T-helper 1 cell treated with Interleukin-12 subunit alpha and Interleukin-12 subunit beta and Interleukin-4 antibody, amounts not matched to agents 30 ng/mL and 1 ng/mL, for 36 hours (primary cell): ENCODE results near the gene NIP7. TPM values are rescaled to one million over a fixed set of nuclear protein-coding genes. Genes with fewer than 3 reads are reported as not detected.
"Not testable (repeated sequence)": the region's sequence is repeated elsewhere in the genome, so short reads cannot be mapped to it uniquely, and the experiment has no call there.

ENCODE experiments used
- intact Hi-C: fragments of 100-400 bp; cut with micrococcal nuclease; formaldehyde crosslinking; loops from one replicate; pipeline ENCODE4 v1.15.1; 2024
- total RNA-seq: library from RNA; stranded (reverse); gene quantifications from 2 replicates; pipeline ENCODE4 v1.2.3, GENCODE V29; 2022

NIP7 gene
- total RNA-seq, 1 donor from 2014 or later = 46.2 TPM

- intact Hi-C loops = loop anchor here (2.0 to 10.0 kb wide), 9 partner anchors 46 to 1256 kb away; partner anchors contain the start of genes EXOSC6, NFAT5, NOB1 and PRMT7
These were observed 849 bp upstream of the NIP7 start for GRCh38 chr16:69338557-69339288.

GRCh38 chr16:69340095-69340644 lies 598 bp downstream of the NIP7 start:
- intact Hi-C loops = loop anchor here (1.0 kb wide), 2 partner anchors 10 to 29 kb away; partner anchors contain the start of genes PDF and VPS4A

- intact Hi-C loops = no loop called here
These were observed 4.6 kb downstream of the NIP7 start for GRCh38 chr16:69344171-69344570.

- intact Hi-C loops = no loop called here
These were observed 6.4 kb downstream of the NIP7 start for GRCh38 chr16:69345923-69346322.

GRCh38 chr16:69346683-69347082 lies 7.1 kb downstream of the NIP7 start:
- intact Hi-C loops = no loop called here

GRCh38 chr16:69348222-69348621 lies 8.7 kb downstream of the NIP7 start:
- intact Hi-C loops = no loop called here

GRCh38 chr16:69349536-69349935 lies 10.0 kb downstream of the NIP7 start:
- intact Hi-C loops = no loop called here

GRCh38 chr16:69350536-69351133 lies 11.1 kb downstream of the NIP7 start:
- intact Hi-C loops = no loop called here

GRCh38 chr16:69351309-69352027 lies 11.9 kb downstream of the NIP7 start, which contains the start of gene TMED6:
Gene TMED6 (minus strand): TSS chr16:69351786. CDS start chr16:69351753, 33 bp downstream.
- intact Hi-C loops = no loop called here

- intact Hi-C loops = not testable (repeated sequence)
These were observed 20.5 kb downstream of the NIP7 start for GRCh38 chr16:69360070-69360469.

GRCh38 chr16:69363281-69363717 lies 23.7 kb downstream of the NIP7 start:
- intact Hi-C loops = no loop called here

- intact Hi-C loops = no loop called here
These were observed 24.5 kb downstream of the NIP7 start for GRCh38 chr16:69364088-69364487.

GRCh38 chr16:69365901-69366300 lies 26.3 kb downstream of the NIP7 start:
- intact Hi-C loops = no loop called here

GRCh38 chr16:69366431-69366830 lies 26.9 kb downstream of the NIP7 start:
- intact Hi-C loops = no loop called here

- intact Hi-C loops = no loop called here
These were observed 28.4 kb downstream of the NIP7 start for GRCh38 chr16:69367980-69368379.

GRCh38 chr16:69368866-69369265 lies 29.3 kb downstream of the NIP7 start:
- intact Hi-C loops = no loop called here

- intact Hi-C loops = no loop called here
These were observed 32.0 kb downstream of the NIP7 start for GRCh38 chr16:69371564-69371963.

- intact Hi-C loops = no loop called here
These were observed 33.4 kb downstream of the NIP7 start for GRCh38 chr16:69373019-69373418.

GRCh38 chr16:69376393-69377059 lies 37.0 kb downstream of the NIP7 start:
- intact Hi-C loops = no loop called here

GRCh38 chr16:69378036-69378435 lies 38.5 kb downstream of the NIP7 start:
- intact Hi-C loops = no loop called here

- intact Hi-C loops = no loop called here
These were observed 39.2 kb downstream of the NIP7 start for GRCh38 chr16:69378760-69379159.
